Measurements from ENCODE around the gene TSPAN11. TPM values are rescaled to one million over a fixed set of nuclear protein-coding genes. Genes with fewer than 3 reads are reported as not detected.

Gene TSPAN11
- total and polyA plus RNA-seq, 4 donors, result 0.13 to 1.2 (median 0.44) TPM

DNA sequence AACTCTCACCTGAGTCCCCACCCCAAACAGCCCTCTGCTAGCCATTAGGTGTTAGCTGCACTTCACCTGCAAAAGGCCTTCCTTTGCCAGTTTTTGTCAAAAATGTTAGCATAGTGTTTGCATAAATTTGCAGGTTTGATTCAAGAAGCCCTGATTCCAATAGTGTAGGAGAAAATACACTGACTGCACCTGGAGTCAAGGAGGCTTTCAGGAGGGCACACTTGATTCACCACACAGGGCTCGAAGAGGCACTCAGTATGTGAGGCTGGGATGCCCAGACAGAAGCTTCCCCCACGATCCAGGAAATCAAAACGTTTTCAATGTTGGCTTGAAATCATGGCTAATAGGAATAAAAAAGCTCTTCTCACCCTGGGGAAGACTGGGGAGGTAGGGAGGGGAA lies 106.6 kb downstream of the TSPAN11 start:
- DNase-seq (ENCODE audit: low spot score), result no peak
- TF ChIP-seq HNF4G (IDR thresholded peaks at IDR 0.05), result no peak
- no peak for TF ChIP-seq NR2F2 (IDR thresholded peaks at IDR 0.05)
- TF ChIP-seq JUND (IDR thresholded peaks at IDR 0.05), result no peak
- TF ChIP-seq HNF4A (conservative IDR thresholded peaks at IDR 0.05), result no peak
- no peak for TF ChIP-seq FOXA2 (IDR thresholded peaks at IDR 0.05)
- TF ChIP-seq, protein P1, sequence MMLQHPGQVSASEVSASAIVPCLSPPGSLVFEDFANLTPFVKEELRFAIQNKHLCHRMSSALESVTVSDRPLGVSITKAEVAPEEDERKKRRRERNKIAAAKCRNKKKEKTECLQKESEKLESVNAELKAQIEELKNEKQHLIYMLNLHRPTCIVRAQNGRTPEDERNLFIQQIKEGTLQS (IDR thresholded peaks at IDR 0.05), result no peak
- TF ChIP-seq, protein P2, sequence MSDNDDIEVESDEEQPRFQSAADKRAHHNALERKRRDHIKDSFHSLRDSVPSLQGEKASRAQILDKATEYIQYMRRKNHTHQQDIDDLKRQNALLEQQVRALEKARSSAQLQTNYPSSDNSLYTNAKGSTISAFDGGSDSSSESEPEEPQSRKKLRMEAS (IDR thresholded peaks at IDR 0.05), result no peak
- TF ChIP-seq GABPA (IDR thresholded peaks at IDR 0.05 in 1 of 2, conservative IDR thresholded peaks at IDR 0.05 in 1 of 2), result no peak
- no peak for TF ChIP-seq SP1 (IDR thresholded peaks at IDR 0.05)
- TF ChIP-seq, protein P3, sequence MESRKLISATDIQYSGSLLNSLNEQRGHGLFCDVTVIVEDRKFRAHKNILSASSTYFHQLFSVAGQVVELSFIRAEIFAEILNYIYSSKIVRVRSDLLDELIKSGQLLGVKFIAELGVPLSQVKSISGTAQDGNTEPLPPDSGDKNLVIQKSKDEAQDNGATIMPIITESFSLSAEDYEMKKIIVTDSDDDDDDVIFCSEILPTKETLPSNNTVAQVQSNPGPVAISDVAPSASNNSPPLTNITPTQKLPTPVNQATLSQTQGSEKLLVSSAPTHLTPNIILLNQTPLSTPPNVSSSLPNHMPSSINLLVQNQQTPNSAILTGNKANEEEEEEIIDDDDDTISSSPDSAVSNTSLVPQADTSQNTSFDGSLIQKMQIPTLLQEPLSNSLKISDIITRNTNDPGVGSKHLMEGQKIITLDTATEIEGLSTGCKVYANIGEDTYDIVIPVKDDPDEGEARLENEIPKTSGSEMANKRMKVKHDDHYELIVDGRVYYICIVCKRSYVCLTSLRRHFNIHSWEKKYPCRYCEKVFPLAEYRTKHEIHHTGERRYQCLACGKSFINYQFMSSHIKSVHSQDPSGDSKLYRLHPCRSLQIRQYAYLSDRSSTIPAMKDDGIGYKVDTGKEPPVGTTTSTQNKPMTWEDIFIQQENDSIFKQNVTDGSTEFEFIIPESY (IDR thresholded peaks at IDR 0.05), result no peak
- TF ChIP-seq RAD21 (IDR thresholded peaks at IDR 0.05), result no peak
- no peak for TF ChIP-seq FOXA1 (IDR thresholded peaks at IDR 0.05)
- TF ChIP-seq EGR1 (IDR thresholded peaks at IDR 0.05; ENCODE audit: low read depth in 2 of 2), result no peak
- no peak for TF ChIP-seq YY1 (IDR thresholded peaks at IDR 0.05)
- TF ChIP-seq, protein P4, sequence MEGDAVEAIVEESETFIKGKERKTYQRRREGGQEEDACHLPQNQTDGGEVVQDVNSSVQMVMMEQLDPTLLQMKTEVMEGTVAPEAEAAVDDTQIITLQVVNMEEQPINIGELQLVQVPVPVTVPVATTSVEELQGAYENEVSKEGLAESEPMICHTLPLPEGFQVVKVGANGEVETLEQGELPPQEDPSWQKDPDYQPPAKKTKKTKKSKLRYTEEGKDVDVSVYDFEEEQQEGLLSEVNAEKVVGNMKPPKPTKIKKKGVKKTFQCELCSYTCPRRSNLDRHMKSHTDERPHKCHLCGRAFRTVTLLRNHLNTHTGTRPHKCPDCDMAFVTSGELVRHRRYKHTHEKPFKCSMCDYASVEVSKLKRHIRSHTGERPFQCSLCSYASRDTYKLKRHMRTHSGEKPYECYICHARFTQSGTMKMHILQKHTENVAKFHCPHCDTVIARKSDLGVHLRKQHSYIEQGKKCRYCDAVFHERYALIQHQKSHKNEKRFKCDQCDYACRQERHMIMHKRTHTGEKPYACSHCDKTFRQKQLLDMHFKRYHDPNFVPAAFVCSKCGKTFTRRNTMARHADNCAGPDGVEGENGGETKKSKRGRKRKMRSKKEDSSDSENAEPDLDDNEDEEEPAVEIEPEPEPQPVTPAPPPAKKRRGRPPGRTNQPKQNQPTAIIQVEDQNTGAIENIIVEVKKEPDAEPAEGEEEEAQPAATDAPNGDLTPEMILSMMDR (IDR thresholded peaks at IDR 0.05; ENCODE audit: low read depth, low read length, missing input control), result no peak
- TF ChIP-seq RXRA (IDR thresholded peaks at IDR 0.05), result no peak
- no peak for TF ChIP-seq TAF1 (conservative IDR thresholded peaks at IDR 0.05)
- Histone ChIP-seq H3K9me3 (ENCODE audit: control insufficient read depth in 4 of 4, low read length in 3 of 4) (no peaks in the 10 kb centered on the region), H3K4me3 (ENCODE audit: low read depth in 1 of 3, low read length in 3 of 3) (no peak overlapping the region), H3K27ac (ENCODE audit: low read depth in 1 of 2, low read length in 2 of 2) (no peak overlapping the region), H3K9ac (ENCODE audit: low read depth in 1 of 2, low read length in 2 of 2) (no peak overlapping the region), H3K27me3 (ENCODE audit: control insufficient read depth in 4 of 4, insufficient read depth in 4 of 4, low read length in 3 of 4) (no peaks in the 10 kb centered on the region), H3K4me1 (ENCODE audit: control insufficient read depth in 4 of 4, insufficient read depth in 4 of 4, low read length in 3 of 4) (no peaks in the 10 kb centered on the region), H3K36me3 (ENCODE audit: control insufficient read depth in 4 of 4, insufficient read depth in 3 of 4, low read depth in 1 of 4, low read length in 3 of 4) (no peaks in the 10 kb centered on the region)
- 74% methylated on average over 3 of the region's 3 CpGs for WGBS

DNA sequence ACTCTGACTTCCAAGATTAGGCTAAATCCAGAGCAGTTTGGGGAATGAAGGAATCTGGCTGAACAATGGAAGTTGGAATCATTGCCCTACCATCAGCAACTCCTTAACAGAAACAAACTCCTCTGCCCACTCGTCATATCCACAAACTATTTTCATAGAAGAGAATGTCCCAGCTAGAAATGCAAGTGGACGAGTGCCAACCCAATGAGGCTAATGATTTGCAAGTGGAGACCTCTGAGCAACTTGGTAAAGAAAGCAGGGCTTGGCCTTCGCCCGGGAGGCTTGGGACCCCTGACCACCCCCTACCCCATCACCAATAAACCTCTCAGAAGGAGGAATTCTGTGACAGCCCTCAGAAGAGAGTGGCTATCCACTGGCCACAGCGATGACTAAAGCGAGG lies 107.1 kb downstream of the TSPAN11 start:
- Histone ChIP-seq H3K27ac (ENCODE audit: low read depth in 1 of 2, low read length in 2 of 2) (no peak overlapping the region), H3K9ac (ENCODE audit: low read depth in 1 of 2, low read length in 2 of 2) (no peak overlapping the region), H3K4me3 (ENCODE audit: low read depth in 1 of 3, low read length in 3 of 3) (no peak overlapping the region), H3K27me3 (ENCODE audit: control insufficient read depth in 4 of 4, insufficient read depth in 4 of 4, low read length in 3 of 4) (no peaks in the 10 kb centered on the region), H3K36me3 (ENCODE audit: control insufficient read depth in 4 of 4, insufficient read depth in 3 of 4, low read depth in 1 of 4, low read length in 3 of 4) (no peaks in the 10 kb centered on the region), H3K4me1 (ENCODE audit: control insufficient read depth in 4 of 4, insufficient read depth in 4 of 4, low read length in 3 of 4) (no peaks in the 10 kb centered on the region), H3K9me3 (ENCODE audit: control insufficient read depth in 4 of 4, low read length in 3 of 4) (no peaks in the 10 kb centered on the region)
- WGBS, result 91% methylated on average over 6 of the region's 6 CpGs
- TF ChIP-seq, protein P3 (IDR thresholded peaks at IDR 0.05), result no peak
- TF ChIP-seq FOXA1 (IDR thresholded peaks at IDR 0.05) (no peak), TAF1 (conservative IDR thresholded peaks at IDR 0.05) (no peak), YY1 (IDR thresholded peaks at IDR 0.05) (no peak), RAD21 (IDR thresholded peaks at IDR 0.05) (no peak), RXRA (IDR thresholded peaks at IDR 0.05) (no peak), FOXA2 (IDR thresholded peaks at IDR 0.05) (no peak), NR2F2 (IDR thresholded peaks at IDR 0.05) (no peak), GABPA (IDR thresholded peaks at IDR 0.05 in 1 of 2, conservative IDR thresholded peaks at IDR 0.05 in 1 of 2) (no peak), SP1 (IDR thresholded peaks at IDR 0.05) (no peak), HNF4A (conservative IDR thresholded peaks at IDR 0.05) (no peak), EGR1 (IDR thresholded peaks at IDR 0.05; ENCODE audit: low read depth in 2 of 2) (no peak), HNF4G (IDR thresholded peaks at IDR 0.05) (no peak)
- TF ChIP-seq, protein P2 (IDR thresholded peaks at IDR 0.05), result no peak
- TF ChIP-seq, protein P5, sequence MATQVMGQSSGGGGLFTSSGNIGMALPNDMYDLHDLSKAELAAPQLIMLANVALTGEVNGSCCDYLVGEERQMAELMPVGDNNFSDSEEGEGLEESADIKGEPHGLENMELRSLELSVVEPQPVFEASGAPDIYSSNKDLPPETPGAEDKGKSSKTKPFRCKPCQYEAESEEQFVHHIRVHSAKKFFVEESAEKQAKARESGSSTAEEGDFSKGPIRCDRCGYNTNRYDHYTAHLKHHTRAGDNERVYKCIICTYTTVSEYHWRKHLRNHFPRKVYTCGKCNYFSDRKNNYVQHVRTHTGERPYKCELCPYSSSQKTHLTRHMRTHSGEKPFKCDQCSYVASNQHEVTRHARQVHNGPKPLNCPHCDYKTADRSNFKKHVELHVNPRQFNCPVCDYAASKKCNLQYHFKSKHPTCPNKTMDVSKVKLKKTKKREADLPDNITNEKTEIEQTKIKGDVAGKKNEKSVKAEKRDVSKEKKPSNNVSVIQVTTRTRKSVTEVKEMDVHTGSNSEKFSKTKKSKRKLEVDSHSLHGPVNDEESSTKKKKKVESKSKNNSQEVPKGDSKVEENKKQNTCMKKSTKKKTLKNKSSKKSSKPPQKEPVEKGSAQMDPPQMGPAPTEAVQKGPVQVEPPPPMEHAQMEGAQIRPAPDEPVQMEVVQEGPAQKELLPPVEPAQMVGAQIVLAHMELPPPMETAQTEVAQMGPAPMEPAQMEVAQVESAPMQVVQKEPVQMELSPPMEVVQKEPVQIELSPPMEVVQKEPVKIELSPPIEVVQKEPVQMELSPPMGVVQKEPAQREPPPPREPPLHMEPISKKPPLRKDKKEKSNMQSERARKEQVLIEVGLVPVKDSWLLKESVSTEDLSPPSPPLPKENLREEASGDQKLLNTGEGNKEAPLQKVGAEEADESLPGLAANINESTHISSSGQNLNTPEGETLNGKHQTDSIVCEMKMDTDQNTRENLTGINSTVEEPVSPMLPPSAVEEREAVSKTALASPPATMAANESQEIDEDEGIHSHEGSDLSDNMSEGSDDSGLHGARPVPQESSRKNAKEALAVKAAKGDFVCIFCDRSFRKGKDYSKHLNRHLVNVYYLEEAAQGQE (IDR thresholded peaks at IDR 0.05), result no peak
- TF ChIP-seq, protein P4 (IDR thresholded peaks at IDR 0.05; ENCODE audit: low read depth, low read length, missing input control), result no peak
- no peak for DNase-seq (ENCODE audit: low spot score)
